Neural crest cell (in vitro differentiated cells): Measurements from ENCODE around the gene IL20RA. TPM values are rescaled to one million over a fixed set of nuclear protein-coding genes. Genes with fewer than 3 reads are reported as not detected.
A peak's percentile ranks its signal among the peaks of the same experiment; 100 is the strongest.

Experiments
- DNase-seq: peaks from one replicate; pipeline ENCODE4 v3.0.0; 2021; ENCODE audit warnings: low read depth, mixed read lengths, low spot score
- H3K27ac Mint-ChIP-seq: one replicate; pipeline ENCODE4 v1.8.0; 2021; ENCODE audit warnings: mild to moderate bottlenecking, mixed read lengths; ENCODE audit not compliant: unreplicated experiment
- H3K27me3 Mint-ChIP-seq: 2 replicates; pipeline ENCODE4 v1.8.0; 2021; ENCODE audit warnings: low read depth, mild to moderate bottlenecking, mixed read lengths
- H3K36me3 Mint-ChIP-seq: 2 replicates; pipeline ENCODE4 v1.8.0; 2021; ENCODE audit warnings: low read depth, mild to moderate bottlenecking, mixed read lengths
- H3K4me1 Mint-ChIP-seq: 2 replicates; pipeline ENCODE4 v1.8.0; 2021; ENCODE audit warnings: mixed read lengths
- H3K4me3 Mint-ChIP-seq: one replicate; pipeline ENCODE4 v1.8.0; 2021; ENCODE audit warnings: mild to moderate bottlenecking, mixed read lengths
- H3K9me3 Mint-ChIP-seq: 2 replicates; pipeline ENCODE4 v1.8.0; 2021; ENCODE audit warnings: mixed read lengths
- CTCF ChIP-seq: fragments of 200-600 bp; sonication (generic); conservative IDR thresholded peaks from 2 replicates; pipeline ENCODE4 v1.5.0; 2021; ENCODE audit warnings: antibody characterized with exemption, mild to moderate bottlenecking
- total RNA-seq: library from RNA; stranded (reverse); gene quantifications from 2 replicates; pipeline ENCODE4 v1.2.1, GENCODE V29; 2021

The IL20RA gene
- total RNA-seq, 1 donor from 2014 or later, result not detected

- H3K9me3 Mint-ChIP-seq, result no peaks in the 10 kb centered on the region
- DNase-seq, result no peak
- H3K27me3 Mint-ChIP-seq, result peaks cover 34% of the 10 kb centered on the region
- no peak overlapping the region for H3K4me3 Mint-ChIP-seq
- peaks cover 10% of the 10 kb centered on the region for H3K4me1 Mint-ChIP-seq
- no peak for TF ChIP-seq CTCF
- no peak overlapping the region for H3K27ac Mint-ChIP-seq
- no peaks in the 10 kb centered on the region for H3K36me3 Mint-ChIP-seq
Measured at GRCh38 chr6:136994782-136995181, 50.0 kb downstream of the IL20RA start.

GRCh38 chr6:136992113-136992512 lies 52.7 kb downstream of the IL20RA start:
- no peaks in the 10 kb centered on the region for H3K36me3 Mint-ChIP-seq
- H3K4me1 Mint-ChIP-seq, result peaks cover 20% of the 10 kb centered on the region
- no peaks in the 10 kb centered on the region for H3K9me3 Mint-ChIP-seq
- no peak overlapping the region for H3K4me3 Mint-ChIP-seq
- TF ChIP-seq CTCF, result no peak
- H3K27me3 Mint-ChIP-seq, result peaks cover 58% of the 10 kb centered on the region
- DNase-seq, result no peak
- H3K27ac Mint-ChIP-seq, result no peak overlapping the region

- Mint-ChIP-seq H3K27me3 (peaks cover 58% of the 10 kb centered on the region), H3K4me1 (peaks cover 20% of the 10 kb centered on the region)
- TF ChIP-seq CTCF, result no peak
Measured at GRCh38 chr6:136991646-136992045, 53.1 kb downstream of the IL20RA start.

GRCh38 chr6:136990754-136991153 lies 54.0 kb downstream of the IL20RA start:
- DNase-seq, result no peak
- no peaks in the 10 kb centered on the region for H3K9me3 Mint-ChIP-seq

More at GRCh38 chr6:136991646-136992045, 53.1 kb downstream of the IL20RA start:
- DNase-seq, result no peak
- Mint-ChIP-seq H3K27ac (no peak overlapping the region), H3K36me3 (no peaks in the 10 kb centered on the region), H3K4me3 (peak overlapping the region; percentile 6), H3K9me3 (no peaks in the 10 kb centered on the region)

GRCh38 chr6:136990242-136990578 lies 54.6 kb downstream of the IL20RA start:
- Mint-ChIP-seq H3K27me3 (peaks cover 53% of the 10 kb centered on the region), H3K27ac (no peak overlapping the region), H3K9me3 (no peaks in the 10 kb centered on the region), H3K4me1 (peaks cover 20% of the 10 kb centered on the region), H3K4me3 (peak overlapping the region; percentile 90), H3K36me3 (no peaks in the 10 kb centered on the region)
- TF ChIP-seq CTCF, result no peak
- DNase-seq, result no peak

More at GRCh38 chr6:136990754-136991153, 54.0 kb downstream of the IL20RA start:
- peaks cover 20% of the 10 kb centered on the region for H3K4me1 Mint-ChIP-seq
- H3K36me3 Mint-ChIP-seq, result no peaks in the 10 kb centered on the region
- no peak overlapping the region for H3K27ac Mint-ChIP-seq
- H3K4me3 Mint-ChIP-seq, result peak overlapping the region; percentile 90
- TF ChIP-seq CTCF, result no peak
- peaks cover 55% of the 10 kb centered on the region for H3K27me3 Mint-ChIP-seq
